Activated naive CD8-positive, alpha-beta T cell (primary cell): ENCODE data around the gene KBTBD12.

Experiments
- H3K27ac Mint-ChIP-seq: one replicate; pipeline ENCODE4 v1.8.0; 2021; ENCODE audit warnings: mixed read lengths
- H3K27me3 Mint-ChIP-seq: one replicate; pipeline ENCODE4 v1.8.0; 2021; ENCODE audit warnings: mixed read lengths
- H3K36me3 Mint-ChIP-seq: one replicate; pipeline ENCODE4 v1.8.0; 2021; ENCODE audit warnings: mixed read lengths
- H3K4me1 Mint-ChIP-seq: one replicate; pipeline ENCODE4 v1.8.0; 2021; ENCODE audit warnings: low read depth, mixed read lengths
- H3K4me3 Mint-ChIP-seq: one replicate; pipeline ENCODE4 v1.8.0; 2021; ENCODE audit warnings: mild to moderate bottlenecking, mixed read lengths
- H3K9me3 Mint-ChIP-seq: one replicate; pipeline ENCODE4 v1.8.0; 2021; ENCODE audit warnings: low read depth, mixed read lengths

Gene KBTBD12

GRCh38 chr3:127914584-127914983 is 448 bp upstream of the KBTBD12 start:
- Mint-ChIP-seq H3K27me3 (peaks cover 32% of the 10 kb centered on the region), H3K4me1 (peaks cover 9% of the 10 kb centered on the region), H3K4me3 (peak overlapping the region; percentile 32), H3K27ac (no peak overlapping the region), H3K9me3 (no peaks in the 10 kb centered on the region), H3K36me3 (no peaks in the 10 kb centered on the region)

GRCh38 chr3:127915937-127916493 is 983 bp downstream of the KBTBD12 start:
- peak overlapping the region; percentile 44 for H3K4me3 Mint-ChIP-seq
- H3K36me3 Mint-ChIP-seq: no peaks in the 10 kb centered on the region
- peaks cover 32% of the 10 kb centered on the region for H3K27me3 Mint-ChIP-seq
- H3K27ac Mint-ChIP-seq: no peak overlapping the region
- H3K4me1 Mint-ChIP-seq: peaks cover 9% of the 10 kb centered on the region
- no peaks in the 10 kb centered on the region for H3K9me3 Mint-ChIP-seq

DNA sequence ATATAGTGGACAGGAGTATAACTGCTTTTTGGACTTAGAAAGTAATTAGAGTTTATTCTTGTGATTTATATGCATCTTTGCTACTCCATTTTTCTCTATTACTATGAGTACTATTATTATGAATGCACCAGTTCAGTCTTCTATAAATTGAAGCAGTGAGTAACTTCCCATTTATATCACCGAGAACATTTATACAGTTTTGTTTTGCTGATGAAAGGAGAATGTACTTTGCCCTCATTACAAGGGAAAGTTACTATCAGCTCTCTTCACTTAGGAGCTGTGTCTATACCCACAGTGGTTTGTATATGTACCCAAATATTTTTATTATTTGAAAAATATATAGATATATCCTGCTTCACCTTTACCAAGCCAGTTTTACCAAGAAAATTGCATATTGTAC is 5.7 kb downstream of the KBTBD12 start:
- Mint-ChIP-seq H3K4me3 (no peak overlapping the region), H3K4me1 (peaks cover 6% of the 10 kb centered on the region), H3K9me3 (no peaks in the 10 kb centered on the region), H3K27me3 (peaks cover 11% of the 10 kb centered on the region), H3K36me3 (no peaks in the 10 kb centered on the region), H3K27ac (no peak overlapping the region)

DNA sequence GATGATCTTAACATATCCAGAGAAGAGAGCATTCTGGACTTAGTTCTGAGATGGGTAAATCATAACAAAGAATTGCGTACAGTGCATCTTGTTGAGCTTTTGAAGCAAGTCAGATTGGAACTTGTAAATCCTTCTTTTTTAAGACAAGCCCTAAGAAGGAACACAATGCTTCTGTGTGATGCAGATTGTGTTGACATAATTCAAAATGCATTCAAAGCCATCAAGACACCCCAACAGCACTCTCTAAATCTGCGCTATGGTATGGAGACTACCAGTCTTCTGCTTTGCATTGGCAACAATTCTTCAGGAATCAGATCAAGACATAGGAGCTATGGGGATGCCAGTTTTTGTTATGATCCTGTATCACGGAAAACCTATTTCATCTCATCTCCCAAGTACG is 8.6 kb downstream of the KBTBD12 start:
- H3K4me1 Mint-ChIP-seq: peaks cover 9% of the 10 kb centered on the region
- no peaks in the 10 kb centered on the region for H3K9me3 Mint-ChIP-seq
- H3K36me3 Mint-ChIP-seq: no peaks in the 10 kb centered on the region
- H3K27me3 Mint-ChIP-seq: peaks cover 5% of the 10 kb centered on the region
- H3K27ac Mint-ChIP-seq: no peak overlapping the region
- H3K4me3 Mint-ChIP-seq: no peak overlapping the region

GRCh38 chr3:127925384-127925783 is 10.4 kb downstream of the KBTBD12 start:
- Mint-ChIP-seq H3K36me3 (no peaks in the 10 kb centered on the region), H3K27ac (no peak overlapping the region), H3K4me3 (no peak overlapping the region), H3K9me3 (no peaks in the 10 kb centered on the region), H3K4me1 (peaks cover 9% of the 10 kb centered on the region), H3K27me3 (peaks cover 6% of the 10 kb centered on the region)

GRCh38 chr3:127927829-127928604 is 13.0 kb downstream of the KBTBD12 start:
- Mint-ChIP-seq H3K27ac (no peak overlapping the region), H3K27me3 (peaks cover 15% of the 10 kb centered on the region), H3K4me3 (no peak overlapping the region), H3K9me3 (no peaks in the 10 kb centered on the region), H3K36me3 (peaks cover 3% of the 10 kb centered on the region), H3K4me1 (peaks cover 9% of the 10 kb centered on the region)

- Mint-ChIP-seq H3K4me3 (no peak overlapping the region), H3K36me3 (peaks cover 3% of the 10 kb centered on the region)
Measured at GRCh38 chr3:127929818-127930413, 14.9 kb downstream of the KBTBD12 start.

DNA sequence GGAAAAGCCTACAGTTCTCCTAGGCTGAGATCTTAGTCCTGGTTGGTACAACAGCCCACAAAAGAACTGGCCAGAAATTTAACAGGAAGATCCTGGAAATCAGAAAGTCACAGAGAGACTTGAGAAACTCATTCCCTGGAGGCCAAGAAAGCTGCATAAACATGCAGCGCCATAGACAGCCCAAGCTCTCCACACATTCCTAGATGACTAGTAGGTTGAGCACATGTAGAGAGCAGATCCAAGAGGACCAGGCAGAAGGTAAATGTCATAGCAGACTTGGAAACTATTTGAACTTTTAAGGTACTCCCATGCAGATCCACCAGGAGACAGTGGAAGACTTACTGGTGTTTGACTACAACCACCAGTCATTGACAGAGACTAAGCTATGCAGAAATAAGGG is 18.4 kb downstream of the KBTBD12 start:
- H3K9me3 Mint-ChIP-seq: no peaks in the 10 kb centered on the region
- H3K36me3 Mint-ChIP-seq: peaks cover 4% of the 10 kb centered on the region
- peaks cover 26% of the 10 kb centered on the region for H3K27me3 Mint-ChIP-seq
- H3K27ac Mint-ChIP-seq: no peak overlapping the region
- no peak overlapping the region for H3K4me3 Mint-ChIP-seq
- no peaks in the 10 kb centered on the region for H3K4me1 Mint-ChIP-seq

More at GRCh38 chr3:127929818-127930413, 14.9 kb downstream of the KBTBD12 start:
- Mint-ChIP-seq H3K9me3 (no peaks in the 10 kb centered on the region), H3K4me1 (peaks cover 9% of the 10 kb centered on the region), H3K27me3 (peaks cover 21% of the 10 kb centered on the region), H3K27ac (no peak overlapping the region)

GRCh38 chr3:127938800-127939199 is 23.8 kb downstream of the KBTBD12 start:
- Mint-ChIP-seq H3K9me3 (peaks cover 22% of the 10 kb centered on the region), H3K27me3 (peaks cover 9% of the 10 kb centered on the region), H3K4me1 (no peaks in the 10 kb centered on the region), H3K36me3 (peaks cover 2% of the 10 kb centered on the region), H3K4me3 (no peak overlapping the region), H3K27ac (no peak overlapping the region)

DNA sequence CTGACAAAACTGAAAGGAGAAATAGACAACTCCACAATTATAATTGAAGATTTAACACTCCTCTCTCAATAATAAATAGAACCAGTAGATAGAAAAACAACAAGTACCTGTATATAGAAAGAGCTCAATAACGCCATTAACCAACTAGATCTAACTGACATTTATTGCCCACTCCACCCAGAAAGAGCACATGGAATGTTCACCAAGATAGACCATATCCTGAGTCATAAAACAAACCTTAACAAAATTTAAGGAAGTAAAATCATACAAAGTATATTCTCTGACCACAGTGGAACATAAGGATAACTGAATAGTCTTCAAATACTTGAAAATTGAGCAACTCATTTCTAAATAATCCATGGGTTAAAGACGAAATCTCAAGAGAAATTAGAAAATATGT is 25.1 kb downstream of the KBTBD12 start:
- Mint-ChIP-seq H3K27me3 (peaks cover 8% of the 10 kb centered on the region), H3K27ac (no peak overlapping the region), H3K9me3 (peaks cover 24% of the 10 kb centered on the region), H3K4me1 (no peaks in the 10 kb centered on the region), H3K4me3 (no peak overlapping the region), H3K36me3 (peaks cover 2% of the 10 kb centered on the region)

DNA sequence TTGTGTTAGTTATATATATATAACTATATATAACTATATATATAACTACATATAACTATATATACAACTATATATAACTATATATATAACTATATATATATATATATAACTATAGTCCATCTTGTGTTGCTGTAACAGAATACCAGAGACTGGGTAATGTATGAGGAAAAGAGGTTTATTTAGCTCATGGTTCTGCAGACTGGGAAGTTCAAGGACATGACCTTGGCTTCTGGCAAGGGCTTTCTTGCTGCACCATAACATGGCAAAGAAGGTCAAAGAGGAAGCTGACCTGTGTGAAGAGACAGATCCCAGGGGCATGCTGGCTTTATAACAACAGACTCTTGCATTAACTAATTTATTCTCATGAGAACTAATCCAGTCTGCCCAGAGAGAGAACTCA is 27.6 kb downstream of the KBTBD12 start:
- Mint-ChIP-seq H3K9me3 (peaks cover 24% of the 10 kb centered on the region), H3K4me1 (no peaks in the 10 kb centered on the region), H3K4me3 (no peak overlapping the region), H3K27me3 (peaks cover 11% of the 10 kb centered on the region), H3K27ac (no peak overlapping the region), H3K36me3 (peaks cover 2% of the 10 kb centered on the region)

- Mint-ChIP-seq H3K4me1 (no peaks in the 10 kb centered on the region), H3K27ac (no peak overlapping the region), H3K27me3 (peaks cover 20% of the 10 kb centered on the region)
Measured at GRCh38 chr3:127948211-127948610, 33.2 kb downstream of the KBTBD12 start.

DNA sequence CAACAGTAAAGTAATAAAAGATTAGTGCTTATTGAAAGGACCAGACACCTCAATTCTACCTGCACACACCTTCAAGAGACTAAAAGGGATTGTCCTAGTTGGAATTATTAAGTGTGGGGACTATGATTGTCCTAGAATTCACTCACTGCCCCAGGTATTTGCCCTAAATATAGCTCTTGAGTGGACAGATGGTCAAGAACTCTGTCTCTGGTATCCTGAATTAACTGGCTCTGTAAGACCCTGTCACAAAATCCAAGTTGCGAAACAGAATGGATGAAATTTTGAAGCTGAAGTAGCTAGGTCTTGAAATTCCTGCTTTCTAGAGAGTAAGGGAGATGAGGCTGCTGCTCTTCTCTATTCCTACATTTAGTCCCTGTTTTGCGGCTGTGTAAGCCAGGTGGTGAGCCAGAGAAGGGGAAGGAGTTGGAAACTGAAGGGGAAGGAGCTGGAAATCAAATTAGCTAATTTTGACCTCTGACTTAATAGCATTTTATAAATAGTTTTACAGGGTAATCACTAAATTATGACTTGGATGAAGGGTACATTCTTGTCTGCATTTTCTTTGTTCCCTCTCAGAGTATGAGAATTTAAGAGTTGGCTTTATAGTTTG is 34.5 kb downstream of the KBTBD12 start:
- no peaks in the 10 kb centered on the region for H3K9me3 Mint-ChIP-seq
- H3K4me3 Mint-ChIP-seq: no peak overlapping the region
- no peak overlapping the region for H3K27ac Mint-ChIP-seq
- H3K4me1 Mint-ChIP-seq: no peaks in the 10 kb centered on the region
- peaks cover 21% of the 10 kb centered on the region for H3K27me3 Mint-ChIP-seq
- no peaks in the 10 kb centered on the region for H3K36me3 Mint-ChIP-seq

More at GRCh38 chr3:127948211-127948610, 33.2 kb downstream of the KBTBD12 start:
- H3K9me3 Mint-ChIP-seq: peaks cover 3% of the 10 kb centered on the region
- no peaks in the 10 kb centered on the region for H3K36me3 Mint-ChIP-seq
- no peak overlapping the region for H3K4me3 Mint-ChIP-seq

GRCh38 chr3:127951276-127951675 is 36.2 kb downstream of the KBTBD12 start:
- Mint-ChIP-seq H3K27ac (no peak overlapping the region), H3K27me3 (peaks cover 19% of the 10 kb centered on the region), H3K4me1 (no peaks in the 10 kb centered on the region), H3K9me3 (no peaks in the 10 kb centered on the region), H3K36me3 (no peaks in the 10 kb centered on the region), H3K4me3 (no peak overlapping the region)
